ENCODE measurements around the gene GRIK2. TPM values are rescaled to one million over a fixed set of nuclear protein-coding genes. Genes with fewer than 3 reads are reported as not detected.

Gene GRIK2
- total RNA-seq, 1 donor from 2014 or later: 3.7 TPM

- Histone ChIP-seq H3K9me3 (ENCODE audit: control insufficient read depth in 3 of 3, low read length in 3 of 3) (no peaks in the 10 kb centered on the region), H3K9ac (ENCODE audit: low read depth in 1 of 3, low read length in 3 of 3) (no peak overlapping the region), H3K4me1 (ENCODE audit: control insufficient read depth in 3 of 3, insufficient read depth in 3 of 3, low read length in 3 of 3) (no peaks in the 10 kb centered on the region)
These were observed 128.7 kb downstream of the GRIK2 start for GRCh38 chr6:101522254-101522653.

GRCh38 chr6:101527467-101527866 lies 134.0 kb downstream of the GRIK2 start:
- Histone ChIP-seq H3K9me3 (ENCODE audit: control insufficient read depth in 3 of 3, low read length in 3 of 3) (no peaks in the 10 kb centered on the region), H3K4me1 (ENCODE audit: control insufficient read depth in 3 of 3, insufficient read depth in 3 of 3, low read length in 3 of 3) (no peaks in the 10 kb centered on the region), H3K36me3 (ENCODE audit: control insufficient read depth in 3 of 3, insufficient read depth in 3 of 3, low read length in 3 of 3) (no peaks in the 10 kb centered on the region), H3K9ac (ENCODE audit: low read depth in 1 of 3, low read length in 3 of 3) (no peak overlapping the region), H3K4me3 (ENCODE audit: low read length in 3 of 3) (no peak overlapping the region), H3K27me3 (ENCODE audit: control insufficient read depth in 3 of 3, insufficient read depth in 3 of 3, low read length in 3 of 3) (no peaks in the 10 kb centered on the region), H3K27ac (ENCODE audit: low read depth, low read length) (no peak overlapping the region)

More at GRCh38 chr6:101522254-101522653, 128.7 kb downstream of the GRIK2 start:
- no peaks in the 10 kb centered on the region for H3K27me3 ChIP-seq (ENCODE audit: control insufficient read depth in 3 of 3, insufficient read depth in 3 of 3, low read length in 3 of 3)
- no peak overlapping the region for H3K27ac ChIP-seq (ENCODE audit: low read depth, low read length)
- H3K36me3 ChIP-seq (ENCODE audit: control insufficient read depth in 3 of 3, insufficient read depth in 3 of 3, low read length in 3 of 3): no peaks in the 10 kb centered on the region
- no peak overlapping the region for H3K4me3 ChIP-seq (ENCODE audit: low read length in 3 of 3)

DNA sequence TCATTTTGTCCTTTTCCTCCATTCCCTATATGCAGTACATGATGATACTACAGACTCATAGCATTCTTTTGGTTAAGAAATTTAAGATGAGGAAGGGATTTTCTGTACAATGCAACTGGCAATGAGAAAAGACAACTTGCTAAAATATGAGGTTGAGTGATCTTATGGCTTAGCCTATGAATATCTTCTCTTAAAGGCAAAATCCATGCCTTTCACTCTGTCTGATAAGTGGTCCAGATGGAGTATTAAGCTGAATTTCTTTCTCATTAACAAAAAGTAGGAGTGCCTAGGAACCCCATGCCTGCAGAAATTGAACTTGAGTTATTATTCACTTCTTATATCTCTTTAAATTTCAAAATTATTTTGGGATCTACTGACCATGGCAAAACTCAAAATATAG lies 135.3 kb downstream of the GRIK2 start:
- Histone ChIP-seq H3K9ac (ENCODE audit: low read depth in 1 of 3, low read length in 3 of 3) (no peak overlapping the region), H3K27me3 (ENCODE audit: control insufficient read depth in 3 of 3, insufficient read depth in 3 of 3, low read length in 3 of 3) (no peaks in the 10 kb centered on the region), H3K4me1 (ENCODE audit: control insufficient read depth in 3 of 3, insufficient read depth in 3 of 3, low read length in 3 of 3) (no peaks in the 10 kb centered on the region), H3K4me3 (ENCODE audit: low read length in 3 of 3) (no peak overlapping the region), H3K27ac (ENCODE audit: low read depth, low read length) (no peak overlapping the region), H3K9me3 (ENCODE audit: control insufficient read depth in 3 of 3, low read length in 3 of 3) (no peaks in the 10 kb centered on the region), H3K36me3 (ENCODE audit: control insufficient read depth in 3 of 3, insufficient read depth in 3 of 3, low read length in 3 of 3) (no peaks in the 10 kb centered on the region)

DNA sequence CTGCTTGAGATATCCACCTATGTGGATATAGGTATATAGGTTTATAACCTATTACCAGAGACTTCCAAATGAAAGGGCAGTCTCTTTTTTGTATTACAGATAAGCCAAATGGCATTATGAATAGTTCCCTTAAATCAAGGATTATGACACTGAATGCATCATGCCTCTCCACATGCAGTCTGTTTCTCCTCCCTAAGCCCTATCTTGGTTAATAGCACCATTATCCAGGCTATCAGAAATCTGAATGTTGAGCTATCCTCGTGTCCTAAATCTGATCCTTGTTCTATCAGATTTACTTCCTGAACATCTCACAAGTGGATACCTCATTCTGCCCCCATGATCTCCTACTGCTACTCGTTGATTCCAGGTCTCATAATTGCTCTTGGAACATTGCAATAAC lies 138.0 kb downstream of the GRIK2 start:
- Histone ChIP-seq H3K9ac (ENCODE audit: low read depth in 1 of 3, low read length in 3 of 3) (no peak overlapping the region), H3K9me3 (ENCODE audit: control insufficient read depth in 3 of 3, low read length in 3 of 3) (no peaks in the 10 kb centered on the region), H3K4me3 (ENCODE audit: low read length in 3 of 3) (no peak overlapping the region), H3K4me1 (ENCODE audit: control insufficient read depth in 3 of 3, insufficient read depth in 3 of 3, low read length in 3 of 3) (no peaks in the 10 kb centered on the region), H3K36me3 (ENCODE audit: control insufficient read depth in 3 of 3, insufficient read depth in 3 of 3, low read length in 3 of 3) (no peaks in the 10 kb centered on the region), H3K27ac (ENCODE audit: low read depth, low read length) (no peak overlapping the region), H3K27me3 (ENCODE audit: control insufficient read depth in 3 of 3, insufficient read depth in 3 of 3, low read length in 3 of 3) (no peaks in the 10 kb centered on the region)

GRCh38 chr6:101534386-101534785 lies 140.9 kb downstream of the GRIK2 start:
- H3K36me3 ChIP-seq (ENCODE audit: control insufficient read depth in 3 of 3, insufficient read depth in 3 of 3, low read length in 3 of 3): no peaks in the 10 kb centered on the region
- H3K27me3 ChIP-seq (ENCODE audit: control insufficient read depth in 3 of 3, insufficient read depth in 3 of 3, low read length in 3 of 3): no peaks in the 10 kb centered on the region
- H3K4me1 ChIP-seq (ENCODE audit: control insufficient read depth in 3 of 3, insufficient read depth in 3 of 3, low read length in 3 of 3): no peaks in the 10 kb centered on the region
- no peak overlapping the region for H3K9ac ChIP-seq (ENCODE audit: low read depth in 1 of 3, low read length in 3 of 3)
- H3K4me3 ChIP-seq (ENCODE audit: low read length in 3 of 3): no peak overlapping the region
- H3K9me3 ChIP-seq (ENCODE audit: control insufficient read depth in 3 of 3, low read length in 3 of 3): no peaks in the 10 kb centered on the region
- no peak overlapping the region for H3K27ac ChIP-seq (ENCODE audit: low read depth, low read length)

GRCh38 chr6:101534821-101535220 lies 141.3 kb downstream of the GRIK2 start:
- Histone ChIP-seq H3K27me3 (ENCODE audit: control insufficient read depth in 3 of 3, insufficient read depth in 3 of 3, low read length in 3 of 3) (no peaks in the 10 kb centered on the region), H3K4me1 (ENCODE audit: control insufficient read depth in 3 of 3, insufficient read depth in 3 of 3, low read length in 3 of 3) (no peaks in the 10 kb centered on the region), H3K9ac (ENCODE audit: low read depth in 1 of 3, low read length in 3 of 3) (no peak overlapping the region)

GRCh38 chr6:101537753-101538316 lies 144.3 kb downstream of the GRIK2 start:
- no peaks in the 10 kb centered on the region for H3K9me3 ChIP-seq (ENCODE audit: control insufficient read depth in 3 of 3, low read length in 3 of 3)
- H3K27ac ChIP-seq (ENCODE audit: low read depth, low read length): no peak overlapping the region
- no peaks in the 10 kb centered on the region for H3K27me3 ChIP-seq (ENCODE audit: control insufficient read depth in 3 of 3, insufficient read depth in 3 of 3, low read length in 3 of 3)
- H3K9ac ChIP-seq (ENCODE audit: low read depth in 1 of 3, low read length in 3 of 3): no peak overlapping the region
- no peak overlapping the region for H3K4me3 ChIP-seq (ENCODE audit: low read length in 3 of 3)
- no peaks in the 10 kb centered on the region for H3K4me1 ChIP-seq (ENCODE audit: control insufficient read depth in 3 of 3, insufficient read depth in 3 of 3, low read length in 3 of 3)
- no peaks in the 10 kb centered on the region for H3K36me3 ChIP-seq (ENCODE audit: control insufficient read depth in 3 of 3, insufficient read depth in 3 of 3, low read length in 3 of 3)

More at GRCh38 chr6:101534821-101535220, 141.3 kb downstream of the GRIK2 start:
- no peaks in the 10 kb centered on the region for H3K36me3 ChIP-seq (ENCODE audit: control insufficient read depth in 3 of 3, insufficient read depth in 3 of 3, low read length in 3 of 3)
- H3K4me3 ChIP-seq (ENCODE audit: low read length in 3 of 3): no peak overlapping the region
- no peaks in the 10 kb centered on the region for H3K9me3 ChIP-seq (ENCODE audit: control insufficient read depth in 3 of 3, low read length in 3 of 3)
- H3K27ac ChIP-seq (ENCODE audit: low read depth, low read length): no peak overlapping the region

GRCh38 chr6:101539510-101540245 lies 146.2 kb downstream of the GRIK2 start:
- Histone ChIP-seq H3K36me3 (ENCODE audit: control insufficient read depth in 3 of 3, insufficient read depth in 3 of 3, low read length in 3 of 3) (no peaks in the 10 kb centered on the region), H3K27me3 (ENCODE audit: control insufficient read depth in 3 of 3, insufficient read depth in 3 of 3, low read length in 3 of 3) (no peaks in the 10 kb centered on the region), H3K4me1 (ENCODE audit: control insufficient read depth in 3 of 3, insufficient read depth in 3 of 3, low read length in 3 of 3) (no peaks in the 10 kb centered on the region), H3K27ac (ENCODE audit: low read depth, low read length) (no peak overlapping the region), H3K9me3 (ENCODE audit: control insufficient read depth in 3 of 3, low read length in 3 of 3) (no peaks in the 10 kb centered on the region), H3K4me3 (ENCODE audit: low read length in 3 of 3) (no peak overlapping the region), H3K9ac (ENCODE audit: low read depth in 1 of 3, low read length in 3 of 3) (no peak overlapping the region)

GRCh38 chr6:101541894-101542293 lies 148.4 kb downstream of the GRIK2 start:
- Histone ChIP-seq H3K4me1 (ENCODE audit: control insufficient read depth in 3 of 3, insufficient read depth in 3 of 3, low read length in 3 of 3) (no peaks in the 10 kb centered on the region), H3K27ac (ENCODE audit: low read depth, low read length) (no peak overlapping the region), H3K4me3 (ENCODE audit: low read length in 3 of 3) (no peak overlapping the region)

DNA sequence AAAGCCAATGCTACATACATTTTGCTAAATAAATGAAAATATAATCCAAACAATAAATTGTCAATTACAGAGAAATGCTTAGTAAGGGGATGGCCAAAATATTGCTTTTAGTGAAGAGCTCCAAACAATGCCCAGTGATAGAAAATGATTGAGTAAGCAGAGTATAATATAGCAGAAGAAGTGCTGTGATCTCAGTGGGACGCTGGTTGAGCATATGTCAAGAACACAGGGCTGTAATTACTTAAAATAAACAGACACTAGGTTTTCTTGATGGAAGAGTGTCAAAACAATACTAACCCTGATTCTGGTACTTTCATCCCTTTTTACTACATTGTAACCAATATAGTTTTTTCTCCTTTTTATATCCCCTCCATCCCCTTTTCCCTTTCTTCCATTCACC lies 150.3 kb downstream of the GRIK2 start:
- Histone ChIP-seq H3K27ac (ENCODE audit: low read depth, low read length) (no peak overlapping the region), H3K36me3 (ENCODE audit: control insufficient read depth in 3 of 3, insufficient read depth in 3 of 3, low read length in 3 of 3) (no peaks in the 10 kb centered on the region), H3K4me1 (ENCODE audit: control insufficient read depth in 3 of 3, insufficient read depth in 3 of 3, low read length in 3 of 3) (no peaks in the 10 kb centered on the region), H3K9ac (ENCODE audit: low read depth in 1 of 3, low read length in 3 of 3) (no peak overlapping the region), H3K9me3 (ENCODE audit: control insufficient read depth in 3 of 3, low read length in 3 of 3) (no peaks in the 10 kb centered on the region), H3K27me3 (ENCODE audit: control insufficient read depth in 3 of 3, insufficient read depth in 3 of 3, low read length in 3 of 3) (no peaks in the 10 kb centered on the region), H3K4me3 (ENCODE audit: low read length in 3 of 3) (no peak overlapping the region)

More at GRCh38 chr6:101541894-101542293, 148.4 kb downstream of the GRIK2 start:
- H3K9me3 ChIP-seq (ENCODE audit: control insufficient read depth in 3 of 3, low read length in 3 of 3): no peaks in the 10 kb centered on the region
- H3K27me3 ChIP-seq (ENCODE audit: control insufficient read depth in 3 of 3, insufficient read depth in 3 of 3, low read length in 3 of 3): no peaks in the 10 kb centered on the region
- no peak overlapping the region for H3K9ac ChIP-seq (ENCODE audit: low read depth in 1 of 3, low read length in 3 of 3)
- H3K36me3 ChIP-seq (ENCODE audit: control insufficient read depth in 3 of 3, insufficient read depth in 3 of 3, low read length in 3 of 3): no peaks in the 10 kb centered on the region

Data from skeletal muscle tissue (tissue), 4 donors.